Superior temporal gyrus (tissue), 1 donor: ENCODE data around the gene FDPS.
"Not testable (repeated sequence)": the region's sequence is repeated elsewhere in the genome, so short reads cannot be mapped to it uniquely, and the experiment has no call there.

ENCODE experiments used
- DNase-seq: peaks from one replicate; pipeline ENCODE4 v3.0.0-alpha.2; 2016; ENCODE audit errors: extremely low spot score

FDPS gene

DNA sequence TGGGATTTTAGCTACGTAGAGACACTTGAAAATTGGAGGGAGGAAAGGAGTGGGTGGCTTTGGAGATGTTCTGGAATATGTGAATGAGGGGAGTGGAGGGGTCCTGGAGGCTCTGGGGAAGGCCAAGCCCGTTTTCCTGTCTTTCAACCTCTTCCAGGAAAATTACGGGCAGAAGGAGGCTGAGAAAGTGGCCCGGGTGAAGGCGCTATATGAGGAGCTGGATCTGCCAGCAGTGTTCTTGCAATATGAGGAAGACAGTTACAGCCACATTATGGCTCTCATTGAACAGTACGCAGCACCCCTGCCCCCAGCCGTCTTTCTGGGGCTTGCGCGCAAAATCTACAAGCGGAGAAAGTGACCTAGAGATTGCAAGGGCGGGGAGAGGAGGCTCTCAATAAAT, 11.6 kb downstream of the FDPS start:
- DNase-seq: no peak

DNA sequence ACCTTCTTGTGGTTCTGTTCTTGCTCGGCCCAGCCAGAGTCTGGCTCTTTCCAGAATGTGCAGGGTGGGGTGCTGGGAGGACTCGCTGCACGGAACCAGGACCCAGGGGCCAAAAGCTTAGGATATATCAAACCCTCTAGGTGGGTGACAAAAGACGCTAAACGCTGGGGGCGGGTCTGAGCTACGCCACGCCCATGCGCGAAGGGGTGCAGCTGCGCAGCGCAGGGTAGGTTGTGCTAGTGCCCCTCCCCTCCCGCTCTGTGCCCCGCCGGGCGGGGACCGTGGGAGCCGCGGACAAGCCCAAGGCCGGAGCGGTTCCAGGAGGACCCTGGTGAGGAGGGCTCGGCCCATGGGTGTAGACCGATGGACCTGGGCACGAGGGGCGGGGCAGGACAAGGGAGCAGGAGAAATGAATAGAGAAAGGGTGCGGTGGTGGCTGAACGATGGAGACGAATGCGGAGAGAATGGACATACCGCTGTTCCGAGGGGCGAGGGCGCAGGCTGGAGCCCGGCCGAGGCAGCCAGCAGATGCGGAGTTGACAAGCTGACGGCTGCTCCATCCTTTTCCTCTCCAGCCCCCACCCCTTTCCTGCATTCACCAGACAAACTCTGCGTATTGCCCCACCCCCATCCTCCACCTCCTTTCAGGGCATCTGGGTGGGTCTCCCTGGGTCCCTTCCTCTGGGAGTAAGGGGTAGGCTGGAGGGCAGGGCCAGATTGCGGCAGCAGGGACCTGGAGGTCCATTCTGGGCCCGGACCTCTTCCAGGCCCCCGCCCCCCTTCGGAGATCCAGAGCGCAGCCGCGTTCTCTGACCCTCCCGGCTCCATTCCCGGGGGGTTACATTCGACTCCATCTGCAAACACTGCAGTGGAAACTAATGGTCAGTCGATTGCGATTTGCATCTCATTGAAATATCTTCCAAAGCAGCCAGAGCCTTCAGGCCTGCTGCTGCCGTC, 12.3 kb downstream of the FDPS start, which contains the start of gene RUSC1:
Gene RUSC1, plus strand, starts transcription at position 234 of the 957 bp plus-strand sequence. CDS start 880 bp downstream, outside the sequence.
- DNase-seq: peak; percentile 84

DNA sequence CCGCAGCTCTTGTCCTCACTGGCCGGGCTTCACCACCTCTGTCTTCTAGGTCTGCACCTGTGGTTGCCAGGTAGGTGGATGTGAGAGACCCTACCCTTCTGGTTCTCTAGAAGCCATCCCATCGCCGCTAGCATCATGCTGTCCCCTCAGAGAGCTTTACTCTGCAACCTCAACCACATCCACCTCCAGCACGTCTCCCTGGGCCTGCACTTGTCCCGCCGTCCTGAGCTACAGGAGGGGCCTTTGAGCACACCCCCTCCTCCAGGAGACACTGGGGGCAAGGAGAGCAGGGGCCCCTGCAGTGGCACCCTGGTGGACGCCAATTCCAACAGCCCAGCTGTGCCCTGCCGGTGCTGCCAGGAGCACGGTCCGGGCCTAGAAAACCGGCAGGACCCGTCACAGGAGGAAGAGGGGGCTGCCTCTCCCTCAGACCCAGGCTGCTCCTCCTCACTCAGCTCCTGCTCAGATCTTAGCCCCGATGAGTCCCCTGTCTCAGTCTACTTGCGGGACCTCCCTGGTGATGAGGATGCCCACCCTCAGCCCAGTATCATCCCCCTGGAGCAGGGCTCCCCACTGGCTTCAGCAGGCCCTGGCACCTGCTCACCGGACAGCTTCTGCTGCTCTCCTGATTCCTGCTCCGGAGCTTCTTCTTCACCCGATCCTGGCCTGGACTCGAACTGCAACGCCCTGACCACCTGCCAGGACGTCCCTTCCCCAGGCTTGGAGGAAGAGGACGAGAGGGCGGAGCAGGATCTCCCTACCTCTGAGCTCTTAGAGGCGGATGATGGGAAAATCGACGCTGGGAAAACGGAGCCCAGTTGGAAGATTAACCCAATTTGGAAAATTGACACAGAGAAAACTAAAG, 13.2 kb downstream of the FDPS start:
- no peak for DNase-seq

DNA sequence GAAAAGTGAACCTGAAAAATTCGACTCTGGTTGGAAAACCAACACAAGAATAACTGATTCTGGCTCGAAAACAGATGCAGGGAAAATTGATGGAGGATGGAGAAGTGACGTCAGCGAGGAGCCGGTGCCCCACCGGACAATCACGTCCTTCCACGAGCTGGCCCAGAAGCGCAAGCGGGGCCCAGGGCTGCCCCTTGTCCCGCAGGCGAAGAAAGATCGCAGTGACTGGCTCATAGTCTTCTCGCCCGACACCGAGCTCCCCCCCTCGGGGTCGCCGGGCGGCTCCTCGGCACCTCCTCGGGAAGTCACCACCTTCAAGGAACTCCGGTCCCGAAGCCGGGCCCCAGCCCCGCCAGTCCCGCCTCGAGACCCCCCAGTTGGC, 13.9 kb downstream of the FDPS start:
- no peak for DNase-seq

DNA sequence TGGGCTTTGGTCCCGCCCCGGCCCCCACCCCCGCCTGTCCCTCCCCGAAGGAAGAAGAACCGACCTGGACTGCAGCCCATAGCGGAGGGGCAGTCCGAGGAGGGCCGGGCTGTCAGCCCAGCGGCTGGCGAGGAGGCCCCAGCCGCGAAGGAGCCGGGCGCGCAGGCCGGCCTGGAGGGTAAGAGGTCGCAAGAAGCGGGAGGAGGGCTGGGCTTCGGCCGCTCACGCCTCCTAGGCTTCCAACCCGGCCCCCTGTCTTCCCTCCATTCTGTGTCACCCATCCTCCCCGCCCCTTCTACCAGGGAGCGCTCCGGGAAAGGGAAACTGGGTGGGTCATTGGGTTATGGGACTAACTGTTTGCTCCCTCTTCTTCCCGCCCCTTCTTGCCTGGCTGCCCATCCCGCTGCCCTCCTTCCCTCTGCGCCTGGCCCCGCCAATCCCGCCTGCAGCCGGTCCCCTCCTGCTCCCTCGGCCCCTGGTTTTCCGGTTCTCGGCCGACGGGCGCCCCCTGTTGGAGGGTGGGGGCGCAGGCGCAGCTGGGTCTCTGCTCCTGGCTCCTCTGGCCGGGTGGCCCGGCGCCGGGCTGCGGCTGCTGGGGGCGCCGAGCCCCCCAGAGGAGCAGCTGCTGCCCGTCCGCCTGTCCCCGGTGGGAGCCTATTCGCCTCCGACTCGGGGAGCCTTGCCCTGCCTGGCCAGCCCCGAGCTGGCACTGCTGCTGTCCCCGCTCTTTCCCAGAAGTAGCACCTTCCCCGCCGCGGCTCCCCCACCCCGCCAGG, 14.5 kb downstream of the FDPS start:
- peak; percentile 88 for DNase-seq

DNA sequence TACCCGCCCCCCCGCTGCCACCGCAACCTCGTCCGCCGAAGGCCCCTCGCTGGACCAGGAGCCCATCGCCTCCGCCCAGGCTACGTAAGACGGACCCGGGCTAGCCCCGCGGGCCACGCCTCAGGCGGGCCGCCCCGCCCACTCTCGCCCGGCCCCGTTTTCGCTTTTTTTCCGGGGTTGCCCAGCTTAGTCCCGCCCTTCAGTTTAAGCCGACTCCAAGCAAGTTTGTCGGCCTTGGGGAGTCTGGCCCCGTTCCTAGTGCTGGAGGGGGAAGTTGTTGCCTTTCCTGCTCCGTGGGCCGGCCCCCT, 15.0 kb downstream of the FDPS start:
- DNase-seq: peak; percentile 38

DNA sequence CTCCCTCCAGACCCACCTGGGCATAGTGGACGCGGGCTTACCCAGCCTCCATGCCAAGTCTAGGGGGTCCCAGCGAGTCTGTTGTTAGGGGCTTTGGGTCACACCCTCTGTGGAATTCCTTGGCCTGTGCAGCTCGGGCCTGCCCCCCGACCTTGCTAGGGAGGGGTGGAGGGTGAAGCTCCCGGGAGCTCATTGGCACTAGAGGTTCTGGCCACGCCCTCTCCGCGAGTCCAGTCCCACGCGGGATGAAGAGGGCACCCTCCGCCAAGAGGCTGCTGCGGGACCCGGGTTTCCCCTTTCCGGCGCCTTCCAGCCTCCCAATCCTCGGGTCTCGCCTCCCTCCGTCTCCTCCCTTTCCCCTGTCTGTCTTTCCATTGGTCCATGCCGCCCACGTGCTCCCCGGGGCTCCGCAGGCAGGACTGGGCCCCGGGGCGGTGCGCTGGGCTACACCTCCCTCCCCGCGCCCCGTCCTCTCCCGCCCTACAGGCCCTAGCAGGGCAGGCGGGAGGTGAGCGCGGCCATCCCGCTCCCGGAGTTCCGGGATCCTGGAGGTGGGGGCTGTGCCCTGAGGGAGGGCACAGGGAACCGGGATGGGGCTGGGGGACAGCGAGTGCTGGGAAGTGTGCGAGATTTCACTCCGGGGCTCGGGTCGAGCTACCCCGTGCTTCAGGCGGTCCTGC, 15.5 kb downstream of the FDPS start:
- peak; percentile 95 for DNase-seq

DNA sequence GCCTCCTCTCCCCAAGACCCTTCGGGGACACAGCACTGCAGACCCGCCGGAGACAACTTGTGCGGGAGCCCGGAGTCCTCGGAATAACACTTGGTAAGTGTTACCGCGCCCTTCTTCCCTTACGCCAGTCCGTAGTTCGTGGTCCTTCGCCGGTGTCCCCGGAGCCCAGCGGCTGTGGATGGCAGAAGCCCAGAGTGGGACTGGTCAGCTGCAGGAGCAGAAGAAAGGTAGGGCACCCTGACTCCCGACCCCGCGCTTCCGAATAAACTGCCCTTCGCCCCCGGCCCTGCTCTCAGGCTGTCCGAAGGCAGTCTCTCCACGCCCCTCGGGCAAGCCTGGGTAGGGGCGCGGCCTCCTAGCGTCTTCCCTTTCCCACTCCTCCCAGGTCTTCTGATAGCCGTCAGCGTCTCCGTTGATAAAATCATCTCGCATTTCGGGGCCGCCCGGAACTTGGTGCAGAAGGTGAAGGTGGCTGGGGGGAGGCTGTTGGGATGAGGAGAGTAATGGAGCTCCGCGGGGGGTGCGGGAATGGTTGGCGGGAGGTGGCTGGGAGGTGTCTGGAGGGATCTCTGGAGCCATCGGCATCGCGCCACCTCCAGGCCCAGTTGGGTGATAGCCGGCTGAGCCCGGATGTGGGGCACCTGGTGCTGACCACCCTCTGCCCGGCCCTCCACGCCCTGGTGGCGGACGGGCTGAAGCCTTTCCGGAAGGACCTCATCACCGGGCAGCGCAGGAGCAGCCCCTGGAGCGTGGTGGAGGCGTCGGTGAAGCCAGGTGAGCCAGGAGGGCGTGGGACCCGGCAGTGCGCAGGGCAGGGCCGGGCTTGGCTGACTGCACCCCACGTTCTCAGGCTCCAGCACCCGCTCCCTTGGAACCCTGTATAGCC, 16.3 kb downstream of the FDPS start:
- DNase-seq: no peak

DNA sequence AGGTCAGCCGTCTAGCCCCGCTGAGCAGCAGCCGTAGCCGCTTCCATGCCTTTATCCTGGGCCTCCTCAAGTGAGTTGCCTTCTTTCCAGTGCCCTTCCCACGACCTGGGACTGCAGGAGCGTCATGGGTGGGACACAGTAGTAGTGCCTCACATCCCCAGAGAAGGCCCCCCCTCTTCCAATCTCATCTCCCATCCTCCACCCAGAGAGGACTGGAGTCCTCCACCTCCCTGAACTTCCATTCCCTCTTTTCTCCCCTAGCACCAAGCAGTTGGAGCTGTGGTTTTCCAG, 16.9 kb downstream of the FDPS start:
- no peak for DNase-seq

DNA sequence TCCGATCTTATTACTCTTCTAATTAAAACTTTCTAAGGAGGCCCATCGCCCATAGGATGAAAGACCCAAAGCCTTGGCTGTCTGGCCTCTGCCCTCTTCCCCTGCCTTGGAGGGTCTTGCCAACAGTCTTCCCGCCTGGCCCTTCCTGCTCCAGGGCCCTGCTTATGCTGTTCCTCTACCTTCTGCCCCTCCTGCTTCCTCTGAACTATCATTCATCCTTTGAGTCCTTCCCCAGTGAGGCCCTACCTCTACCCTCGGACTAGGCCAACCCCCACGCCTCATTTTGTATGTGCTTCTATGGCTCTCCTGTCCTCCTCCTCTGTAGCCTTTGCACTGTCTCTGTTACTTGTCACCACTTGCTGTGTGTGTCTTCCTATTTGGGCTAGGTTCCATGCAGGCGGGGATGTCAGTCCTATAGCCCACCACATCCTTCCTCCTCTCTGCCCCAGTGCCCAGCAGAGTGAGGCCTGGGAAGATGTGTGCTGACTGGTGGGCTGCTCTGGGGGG, 17.4 kb downstream of the FDPS start:
- no peak for DNase-seq

DNA sequence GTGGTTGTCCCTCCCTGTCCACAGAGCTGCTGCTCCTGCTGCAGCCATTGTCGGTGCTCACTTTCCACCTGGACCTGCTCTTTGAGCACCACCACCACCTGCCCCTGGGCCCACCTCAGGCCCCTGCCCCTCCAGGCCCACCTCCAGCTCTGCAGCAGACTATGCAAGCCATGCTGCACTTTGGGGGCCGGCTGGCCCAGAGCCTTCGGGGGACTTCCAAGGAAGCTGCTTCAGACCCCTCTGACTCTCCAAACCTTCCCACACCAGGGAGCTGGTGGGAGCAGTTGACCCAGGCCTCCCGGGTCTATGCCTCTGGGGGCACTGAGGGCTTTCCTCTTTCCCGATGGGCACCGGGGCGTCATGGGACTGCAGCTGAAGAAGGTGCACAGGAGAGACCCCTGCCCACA, 18.0 kb downstream of the FDPS start:
- DNase-seq: no peak

DNA sequence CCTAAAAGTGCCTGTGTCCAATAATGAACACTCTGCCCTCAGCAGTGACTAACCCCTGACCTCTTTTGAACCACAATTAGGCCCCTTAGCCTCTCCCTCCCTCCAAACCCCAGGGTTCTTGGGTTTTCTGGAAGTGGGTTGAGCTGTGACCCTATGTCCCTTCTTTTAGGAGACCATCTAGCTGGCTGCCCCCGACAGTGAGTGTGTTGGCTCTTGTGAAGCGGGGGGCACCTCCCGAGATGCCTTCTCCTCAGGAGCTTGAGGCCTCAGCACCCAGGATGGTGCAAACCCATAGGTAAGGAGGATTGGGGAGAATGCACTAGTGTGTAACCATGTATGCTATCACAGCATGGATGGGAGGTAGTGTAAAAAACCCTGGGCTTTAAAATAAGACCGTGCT, 19.3 kb downstream of the FDPS start:
- DNase-seq: no peak

DNA sequence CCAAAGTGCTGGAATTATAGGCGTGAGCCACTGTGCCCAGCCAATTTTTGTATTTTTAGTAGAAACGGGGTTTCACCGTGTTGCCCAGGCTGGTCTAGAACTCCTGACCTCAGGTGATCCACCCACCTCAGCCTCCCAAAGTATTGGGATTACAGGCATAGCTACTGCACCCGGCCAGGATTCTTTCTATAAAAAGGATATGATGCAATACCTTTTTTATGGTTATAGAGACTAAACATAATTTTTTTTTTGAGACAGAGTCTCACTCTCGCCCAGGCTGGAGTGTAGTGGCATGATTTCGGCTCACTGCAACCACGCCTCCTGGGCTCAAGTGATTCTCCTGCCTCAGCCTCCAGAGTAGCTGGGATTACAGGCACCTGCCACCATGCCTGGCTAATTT, 20.2 kb downstream of the FDPS start:
- not testable (repeated sequence) for DNase-seq

DNA sequence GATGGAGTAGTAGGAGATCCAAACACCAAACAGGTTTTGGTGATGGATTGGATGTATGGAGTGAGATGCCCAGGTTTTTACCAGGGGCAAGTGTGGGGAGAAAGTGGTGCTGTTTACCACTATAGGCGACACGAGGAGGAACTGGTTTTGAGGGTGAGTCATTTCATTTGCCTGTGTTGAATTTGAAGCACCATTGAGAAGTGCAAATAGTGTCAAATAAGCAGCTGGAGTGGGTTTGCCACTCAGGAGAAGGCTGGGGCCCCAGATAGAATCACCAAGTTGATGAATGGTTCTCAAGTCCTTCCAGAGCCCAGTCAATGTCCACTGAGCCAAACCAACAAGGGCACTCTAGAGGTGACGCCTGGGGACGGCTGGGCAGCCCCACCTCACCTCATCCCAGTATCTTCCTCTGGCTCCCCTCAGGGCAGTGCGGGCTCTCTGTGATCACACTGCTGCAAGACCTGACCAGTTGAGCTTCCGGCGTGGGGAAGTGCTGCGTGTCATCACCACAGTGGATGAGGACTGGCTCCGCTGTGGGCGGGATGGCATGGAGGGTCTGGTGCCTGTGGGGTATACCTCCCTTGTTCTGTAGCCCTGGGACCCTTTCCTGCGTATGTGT, 21.4 kb downstream of the FDPS start:
- no peak for DNase-seq

DNA sequence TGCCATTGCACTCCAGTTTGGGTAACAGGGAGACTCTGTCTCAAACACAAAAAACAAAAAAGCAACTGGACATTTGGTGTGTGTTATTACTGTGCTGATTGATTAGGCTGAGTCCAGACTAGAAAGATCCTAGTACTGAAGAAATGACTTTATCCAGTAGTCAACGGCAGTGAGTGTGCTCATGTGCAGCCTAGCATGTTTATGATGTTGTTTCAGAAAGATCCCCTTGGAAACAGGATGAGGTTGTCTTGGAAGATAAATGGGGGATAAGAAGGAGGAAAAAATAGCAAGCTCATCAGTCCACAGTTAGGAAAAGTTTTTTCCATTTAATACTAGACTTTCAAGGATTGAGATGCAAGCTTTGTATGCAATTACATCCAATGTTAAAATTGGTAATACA, 26.3 kb downstream of the FDPS start:
- DNase-seq: no peak

DNA sequence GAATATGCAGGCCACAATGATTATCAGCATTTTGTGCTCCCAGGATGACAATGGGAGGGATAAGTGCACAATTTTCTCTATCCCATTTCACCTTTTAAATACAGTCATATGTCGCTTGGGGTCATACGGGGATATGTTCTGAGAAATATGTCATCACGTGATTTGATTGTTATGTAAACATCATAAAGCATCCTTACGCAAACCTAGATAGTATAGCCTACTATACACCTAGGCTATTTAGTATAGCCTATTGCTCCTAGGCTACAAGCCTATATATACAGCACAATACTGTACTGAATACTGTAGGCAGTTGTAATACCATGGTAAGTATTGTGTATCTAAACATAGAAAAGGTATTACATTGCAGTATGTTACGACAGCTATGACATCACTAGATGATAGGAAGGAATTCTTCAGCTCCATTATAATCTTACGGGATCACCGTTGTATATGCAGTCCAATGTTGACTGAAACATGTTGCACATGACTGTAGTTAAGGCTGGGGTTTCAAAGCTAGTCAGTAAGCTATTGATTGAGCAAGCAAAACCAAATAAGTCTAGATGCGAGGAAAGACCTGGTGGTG, 30.9 kb downstream of the FDPS start:
- DNase-seq: no peak

DNA sequence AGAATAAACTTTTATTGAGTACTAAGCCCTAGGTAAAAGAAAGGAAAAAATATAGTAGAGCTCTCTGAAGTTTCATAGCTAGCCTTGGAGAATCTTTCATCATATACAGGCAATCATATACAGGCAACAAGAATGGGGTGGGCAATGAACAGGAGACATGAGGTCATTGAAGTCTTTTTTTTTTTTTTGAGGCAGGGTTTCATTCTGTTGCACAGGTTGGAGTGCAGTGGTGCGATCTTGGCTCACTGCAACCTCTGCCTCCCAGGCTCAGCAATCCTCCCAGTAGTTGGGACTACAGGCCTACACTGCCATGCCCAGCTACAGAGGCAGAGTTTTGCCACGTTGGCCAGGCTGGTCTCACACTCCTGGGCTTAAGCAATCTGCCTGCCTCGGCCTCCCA, 34.2 kb downstream of the FDPS start:
- no peak for DNase-seq

DNA sequence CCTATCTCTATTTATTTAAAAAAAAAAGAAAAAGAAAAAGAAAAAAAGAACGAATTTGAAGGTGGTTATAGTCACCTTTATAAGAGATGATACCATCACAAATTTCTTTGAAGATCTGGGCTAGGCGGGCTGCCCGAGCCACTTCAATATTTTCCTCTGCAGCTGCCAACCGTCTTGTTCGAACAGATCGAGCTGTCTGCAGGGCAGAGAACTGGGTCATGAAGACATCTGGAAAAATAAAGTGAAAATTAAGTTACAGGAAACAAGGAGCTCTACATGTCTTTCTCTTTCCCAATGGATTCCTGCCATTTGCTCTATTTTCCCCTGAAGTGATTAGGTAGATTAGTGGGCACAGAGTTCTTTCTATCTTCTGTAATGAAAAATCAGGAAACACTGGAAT, 44.0 kb downstream of the FDPS start:
- no peak for DNase-seq

DNA sequence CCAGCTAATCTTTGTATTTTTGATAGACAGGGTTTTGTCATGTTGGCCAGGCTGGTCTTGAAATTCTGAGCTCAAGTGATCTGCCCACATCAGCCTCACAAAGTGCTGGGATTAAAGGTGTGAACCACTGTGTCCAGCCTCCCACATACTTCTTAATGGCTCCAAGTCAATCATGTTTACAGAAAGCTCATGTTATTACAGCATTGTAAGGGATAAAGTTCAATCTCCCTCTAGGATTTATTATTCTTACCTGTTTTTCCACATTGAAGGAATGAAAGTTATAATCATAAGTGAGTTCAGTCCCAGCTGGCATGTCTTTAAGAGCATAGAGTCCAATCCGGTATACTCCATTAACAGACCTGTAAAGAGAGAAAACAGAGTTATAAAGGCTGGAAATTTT, 51.4 kb downstream of the FDPS start:
- no peak for DNase-seq
